VCaP (cell line): ENCODE measurements around the gene ARL14.

Experiments
- H3K27ac ChIP-seq: fragments of 450-650 bp; 2 replicates; pipeline ENCODE4 v1.5.1; 2017
- TF ChIP-seq, protein P1 (sequence below): fragments of 450-650 bp; conservative IDR thresholded peaks from 2 replicates; pipeline ENCODE4 v1.5.1; 2017; ENCODE audit warnings: mild to moderate bottlenecking, moderate library complexity

ARL14 gene

DNA sequence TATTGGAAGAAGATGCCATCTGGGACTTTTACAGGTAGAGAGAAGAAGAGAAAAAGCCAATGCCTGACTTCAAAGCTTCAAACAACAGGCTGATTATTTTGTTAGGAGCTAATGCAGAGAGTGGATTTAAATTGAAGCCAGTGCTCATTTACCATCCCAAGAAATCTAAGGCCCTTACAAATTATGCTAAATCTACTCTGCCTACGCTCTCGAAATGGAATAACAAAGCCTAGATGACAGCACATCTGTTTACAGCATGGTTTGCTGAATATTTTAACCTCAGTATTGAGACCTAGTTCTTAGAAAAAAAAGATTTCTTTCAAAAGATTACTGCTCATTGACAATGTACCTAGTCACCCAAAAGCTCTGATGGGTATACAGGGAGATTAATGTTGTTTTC, 16.2 kb downstream of the ARL14 start:
- TF ChIP-seq, protein P1, sequence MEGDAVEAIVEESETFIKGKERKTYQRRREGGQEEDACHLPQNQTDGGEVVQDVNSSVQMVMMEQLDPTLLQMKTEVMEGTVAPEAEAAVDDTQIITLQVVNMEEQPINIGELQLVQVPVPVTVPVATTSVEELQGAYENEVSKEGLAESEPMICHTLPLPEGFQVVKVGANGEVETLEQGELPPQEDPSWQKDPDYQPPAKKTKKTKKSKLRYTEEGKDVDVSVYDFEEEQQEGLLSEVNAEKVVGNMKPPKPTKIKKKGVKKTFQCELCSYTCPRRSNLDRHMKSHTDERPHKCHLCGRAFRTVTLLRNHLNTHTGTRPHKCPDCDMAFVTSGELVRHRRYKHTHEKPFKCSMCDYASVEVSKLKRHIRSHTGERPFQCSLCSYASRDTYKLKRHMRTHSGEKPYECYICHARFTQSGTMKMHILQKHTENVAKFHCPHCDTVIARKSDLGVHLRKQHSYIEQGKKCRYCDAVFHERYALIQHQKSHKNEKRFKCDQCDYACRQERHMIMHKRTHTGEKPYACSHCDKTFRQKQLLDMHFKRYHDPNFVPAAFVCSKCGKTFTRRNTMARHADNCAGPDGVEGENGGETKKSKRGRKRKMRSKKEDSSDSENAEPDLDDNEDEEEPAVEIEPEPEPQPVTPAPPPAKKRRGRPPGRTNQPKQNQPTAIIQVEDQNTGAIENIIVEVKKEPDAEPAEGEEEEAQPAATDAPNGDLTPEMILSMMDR: no peak
- H3K27ac ChIP-seq: peak overlapping the region; percentile 88

DNA sequence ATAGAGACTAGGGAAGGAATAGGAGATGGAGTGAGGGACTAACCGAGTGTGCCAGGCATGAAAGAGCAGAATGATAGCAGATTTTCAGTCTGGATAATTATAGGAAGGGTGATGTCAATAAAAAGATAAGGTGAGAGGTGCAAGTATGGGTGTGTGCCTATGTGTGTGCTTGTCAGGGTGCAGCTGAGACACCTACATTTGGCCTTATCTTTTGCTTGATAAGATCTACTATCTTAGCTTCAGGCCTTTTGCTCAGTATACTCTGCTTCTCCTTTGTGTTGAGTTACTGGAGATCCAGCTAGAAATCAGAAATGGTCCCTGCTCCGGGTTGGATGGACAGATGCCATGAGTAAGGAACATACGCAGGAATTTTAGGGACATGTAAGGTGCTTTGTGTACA, 17.4 kb downstream of the ARL14 start:
- TF ChIP-seq, protein P1: no peak
- H3K27ac ChIP-seq: peak overlapping the region; percentile 26; the same call in 1 of the 2 replicates

DNA sequence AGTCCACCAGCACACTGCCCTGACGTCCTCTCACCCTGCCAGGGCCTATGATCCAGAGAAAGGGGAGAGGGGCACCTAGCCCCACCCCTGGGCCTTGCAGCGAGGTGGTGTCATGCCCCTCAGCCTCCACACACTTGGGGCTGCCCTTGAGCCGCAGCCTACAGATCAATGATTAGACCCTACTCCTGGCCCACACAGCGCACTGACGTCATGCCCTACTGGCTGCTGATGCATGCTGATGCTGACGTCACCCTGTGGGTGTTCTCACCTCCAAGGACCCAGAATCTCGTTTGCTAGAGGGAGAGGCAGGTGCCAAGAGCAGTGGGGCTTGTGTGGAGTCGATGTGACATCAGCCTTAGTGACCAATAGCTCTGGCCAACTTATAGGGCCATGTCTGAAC, 18.0 kb downstream of the ARL14 start:
- TF ChIP-seq, protein P1: no peak
- peak overlapping the region; percentile 26; the same call in 1 of the 2 replicates for H3K27ac ChIP-seq

DNA sequence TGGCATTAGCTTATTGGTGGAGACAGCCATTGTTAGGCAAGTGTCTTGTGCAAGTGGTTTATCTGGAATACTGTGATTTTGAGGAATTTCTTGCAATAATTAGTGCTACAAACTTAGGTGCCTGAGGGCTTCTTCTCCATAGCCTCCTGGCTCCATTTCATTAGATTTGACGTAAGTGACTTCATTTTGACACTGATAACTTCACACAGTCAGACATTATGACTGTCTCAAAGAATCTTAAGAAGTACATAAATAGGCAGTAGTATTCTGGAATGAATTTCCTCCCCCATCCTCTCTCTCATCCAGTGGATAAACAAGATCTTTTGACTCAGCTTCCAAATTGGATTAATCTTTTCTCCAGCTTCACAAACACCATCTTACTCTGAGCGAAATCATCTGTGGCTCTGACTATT, 19.0 kb downstream of the ARL14 start:
- TF ChIP-seq, protein P1: no peak
- peak overlapping the region; percentile 92; the same call in 1 of the 2 replicates for H3K27ac ChIP-seq

DNA sequence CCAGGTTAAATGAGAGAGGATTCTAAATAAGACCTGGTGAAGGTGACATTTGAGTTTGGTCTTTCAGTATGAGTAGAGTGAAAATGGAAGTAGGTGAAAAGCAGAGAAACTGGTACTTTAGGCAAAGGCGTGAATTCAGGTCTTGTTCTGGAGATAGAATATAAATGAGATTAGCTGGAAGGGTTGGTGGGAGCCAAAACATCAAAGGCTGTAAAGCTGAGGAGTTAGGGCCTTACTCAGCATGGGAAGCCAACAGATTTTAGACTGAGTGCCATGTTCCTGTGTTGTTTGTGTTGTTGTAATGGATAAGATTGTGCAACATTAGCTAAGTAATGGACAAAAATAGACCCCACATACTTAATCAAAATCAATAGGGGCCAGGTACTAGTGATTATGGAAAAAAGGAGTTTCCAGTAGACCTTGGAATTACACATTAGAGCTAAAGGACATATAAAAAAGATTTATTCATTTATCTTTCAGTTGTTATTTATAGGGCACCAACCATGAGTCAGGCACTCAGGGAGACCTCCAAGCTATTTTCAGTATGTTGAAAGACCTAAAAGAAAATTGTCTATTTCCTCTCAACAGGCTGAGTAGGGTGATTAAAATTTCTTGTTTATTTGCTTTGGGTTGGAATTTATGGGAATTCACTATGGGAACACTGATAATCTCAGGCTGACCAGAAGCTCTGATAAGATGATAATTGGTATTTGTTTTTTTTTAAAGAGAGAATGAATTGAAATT, 20.8 kb downstream of the ARL14 start:
- TF ChIP-seq, protein P1: no peak
- peak overlapping the region; percentile 92 for H3K27ac ChIP-seq

DNA sequence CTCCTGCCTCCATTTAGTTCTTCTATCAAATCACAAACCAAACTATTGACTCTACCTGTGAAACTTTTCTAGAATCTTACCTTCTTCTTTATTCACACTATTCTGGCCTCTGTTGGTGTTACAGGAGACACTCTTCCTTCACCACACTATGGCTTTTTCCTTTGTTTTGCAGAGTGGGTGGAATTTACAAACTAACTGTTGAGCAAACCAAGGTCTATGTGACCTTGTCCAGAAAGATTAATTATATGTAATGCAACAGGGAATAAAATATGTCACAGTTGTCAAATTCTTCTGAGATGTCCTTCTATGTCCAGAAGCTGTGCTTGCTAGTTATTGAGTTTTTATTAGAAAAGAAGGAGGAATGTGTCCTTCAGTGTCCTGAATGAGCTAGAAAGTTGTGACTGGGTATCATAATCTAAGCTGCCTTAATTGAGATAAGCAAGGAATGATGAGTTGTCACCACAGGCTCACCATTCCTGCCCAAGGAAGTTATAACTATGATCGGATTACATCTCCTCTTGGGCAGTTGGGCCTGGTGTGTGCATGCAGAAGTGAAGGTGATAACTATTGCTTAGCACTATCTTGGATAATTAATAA, 21.7 kb downstream of the ARL14 start:
- peak overlapping the region; percentile 92 for H3K27ac ChIP-seq

DNA sequence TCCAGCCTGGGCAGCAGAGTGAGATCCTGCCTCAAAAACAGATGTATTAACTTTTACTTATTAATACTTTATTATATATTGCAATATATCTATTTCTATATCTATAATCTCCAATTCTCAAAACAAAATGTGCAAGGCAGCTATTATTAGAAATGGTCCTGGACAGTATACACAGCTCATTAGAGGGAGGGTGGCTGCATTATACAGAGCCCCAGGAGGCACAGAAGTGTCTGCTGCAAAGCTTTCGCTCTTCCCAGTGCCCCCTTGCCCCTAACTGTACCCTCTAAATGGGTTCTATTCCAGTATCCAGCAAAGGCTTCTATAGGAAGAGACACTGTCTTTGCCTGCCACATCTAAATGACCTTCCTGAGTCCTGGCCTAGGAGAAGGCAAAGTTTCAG, 24.5 kb downstream of the ARL14 start:
- H3K27ac ChIP-seq: no peak overlapping the region; the same call in 1 of the 2 replicates
- TF ChIP-seq, protein P1: no peak

More for the DNA sequence above, 21.7 kb downstream of the ARL14 start:
- TF ChIP-seq, protein P1: no peak
